ENCODE data around the gene CNOT1. TPM values are rescaled to one million over a fixed set of nuclear protein-coding genes. Genes with fewer than 3 reads are reported as not detected.
"Not testable (repeated sequence)": the region's sequence is repeated elsewhere in the genome, so short reads cannot be mapped to it uniquely, and the experiment has no call there.

Gene CNOT1
- polyA plus RNA-seq (2013, experiment 1 of 2), result 196 TPM
- 216 TPM for polyA plus RNA-seq (2013, experiment 2 of 2)

GRCh38 chr16:58629733-58630640 lies at the start of gene CNOT1:
Gene CNOT1 (minus strand): TSS chr16:58629826. CDS start chr16:58599337, 30,489 bp downstream.
- Histone ChIP-seq H3K27me3 (ENCODE audit: insufficient read depth, low read length) (no peaks in the 10 kb centered on the region), H3K27ac (ENCODE audit: low read depth, low read length) (peak within 1 kb of the TSS; percentile 95), H3K36me3 (ENCODE audit: insufficient read depth, low read length) (peaks cover 6% of the 10 kb centered on the region), H3K9me3 (ENCODE audit: insufficient read depth, low read depth, low read length) (no peaks in the 10 kb centered on the region), H3K4me1 (ENCODE audit: insufficient read depth, low read length) (peaks cover 5% of the 10 kb centered on the region), H3K9ac (ENCODE audit: low read depth, low read length) (peak within 1 kb of the TSS; percentile 99), H3K4me3 (ENCODE audit: low read length) (peak within 1 kb of the TSS; percentile 95)
- WGBS, result under 1% methylated on average over 61 of the region's 61 CpGs

GRCh38 chr16:58678716-58679115 lies 49.1 kb upstream of the CNOT1 start:
- Histone ChIP-seq H3K36me3 (ENCODE audit: insufficient read depth, low read length) (peaks cover 51% of the 10 kb centered on the region), H3K9ac (ENCODE audit: low read depth, low read length) (no peak overlapping the region), H3K4me3 (ENCODE audit: low read length) (no peak overlapping the region), H3K27ac (ENCODE audit: low read depth, low read length) (no peak overlapping the region), H3K27me3 (ENCODE audit: insufficient read depth, low read length) (no peaks in the 10 kb centered on the region), H3K4me1 (ENCODE audit: insufficient read depth, low read length) (no peaks in the 10 kb centered on the region), H3K9me3 (ENCODE audit: insufficient read depth, low read depth, low read length) (no peaks in the 10 kb centered on the region)
- WGBS, result 91% methylated on average over 3 of the region's 3 CpGs

- Histone ChIP-seq H3K36me3 (ENCODE audit: insufficient read depth, low read length) (peaks cover 51% of the 10 kb centered on the region), H3K9ac (ENCODE audit: low read depth, low read length) (no peak overlapping the region), H3K27ac (ENCODE audit: low read depth, low read length) (no peak overlapping the region), H3K27me3 (ENCODE audit: insufficient read depth, low read length) (no peaks in the 10 kb centered on the region), H3K4me3 (ENCODE audit: low read length) (no peak overlapping the region), H3K9me3 (ENCODE audit: insufficient read depth, low read depth, low read length) (no peaks in the 10 kb centered on the region), H3K4me1 (ENCODE audit: insufficient read depth, low read length) (no peaks in the 10 kb centered on the region)
- WGBS, result 99% methylated on average over 4 of the region's 4 CpGs
These were observed 48.6 kb upstream of the CNOT1 start for GRCh38 chr16:58678269-58678668.

- WGBS, result 95% methylated on average over 18 of the region's 18 CpGs
These were observed 41.4 kb upstream of the CNOT1 start for GRCh38 chr16:58670946-58671583.

GRCh38 chr16:58670177-58670576 lies 40.6 kb upstream of the CNOT1 start:
- Histone ChIP-seq H3K4me1 (ENCODE audit: insufficient read depth, low read length) (no peaks in the 10 kb centered on the region), H3K9me3 (ENCODE audit: insufficient read depth, low read depth, low read length) (no peaks in the 10 kb centered on the region), H3K36me3 (ENCODE audit: insufficient read depth, low read length) (peaks cover 32% of the 10 kb centered on the region), H3K27ac (ENCODE audit: low read depth, low read length) (no peak overlapping the region), H3K4me3 (ENCODE audit: low read length) (no peak overlapping the region), H3K27me3 (ENCODE audit: insufficient read depth, low read length) (no peaks in the 10 kb centered on the region), H3K9ac (ENCODE audit: low read depth, low read length) (no peak overlapping the region)

More at GRCh38 chr16:58670946-58671583, 41.4 kb upstream of the CNOT1 start:
- no peak overlapping the region for H3K9ac ChIP-seq (ENCODE audit: low read depth, low read length)
- no peak overlapping the region for H3K27ac ChIP-seq (ENCODE audit: low read depth, low read length)
- H3K4me3 ChIP-seq (ENCODE audit: low read length), result no peak overlapping the region
- peaks cover 41% of the 10 kb centered on the region for H3K36me3 ChIP-seq (ENCODE audit: insufficient read depth, low read length)
- no peaks in the 10 kb centered on the region for H3K4me1 ChIP-seq (ENCODE audit: insufficient read depth, low read length)
- no peaks in the 10 kb centered on the region for H3K27me3 ChIP-seq (ENCODE audit: insufficient read depth, low read length)
- no peaks in the 10 kb centered on the region for H3K9me3 ChIP-seq (ENCODE audit: insufficient read depth, low read depth, low read length)

- no peak overlapping the region for H3K9ac ChIP-seq (ENCODE audit: low read depth, low read length)
- H3K27ac ChIP-seq (ENCODE audit: low read depth, low read length), result no peak overlapping the region
- no peaks in the 10 kb centered on the region for H3K9me3 ChIP-seq (ENCODE audit: insufficient read depth, low read depth, low read length)
- H3K4me1 ChIP-seq (ENCODE audit: insufficient read depth, low read length), result no peaks in the 10 kb centered on the region
- WGBS, result 83% methylated on average over 8 of the region's 8 CpGs
- H3K4me3 ChIP-seq (ENCODE audit: low read length), result no peak overlapping the region
- peaks cover 15% of the 10 kb centered on the region for H3K36me3 ChIP-seq (ENCODE audit: insufficient read depth, low read length)
- no peaks in the 10 kb centered on the region; the same call in 1 of the 2 replicates for H3K27me3 ChIP-seq (ENCODE audit: insufficient read depth, low read length)
These were observed 35.6 kb upstream of the CNOT1 start for GRCh38 chr16:58665200-58665599.

GRCh38 chr16:58661199-58661830 lies 31.7 kb upstream of the CNOT1 start:
- Histone ChIP-seq H3K27ac (ENCODE audit: low read depth, low read length) (no peak overlapping the region), H3K4me3 (ENCODE audit: low read length) (no peak overlapping the region), H3K36me3 (ENCODE audit: insufficient read depth, low read length) (no peaks in the 10 kb centered on the region), H3K9me3 (ENCODE audit: insufficient read depth, low read depth, low read length) (no peaks in the 10 kb centered on the region), H3K9ac (ENCODE audit: low read depth, low read length) (no peak overlapping the region), H3K27me3 (ENCODE audit: insufficient read depth, low read length) (no peaks in the 10 kb centered on the region; the same call in 1 of the 2 replicates), H3K4me1 (ENCODE audit: insufficient read depth, low read length) (no peaks in the 10 kb centered on the region)
- WGBS, result 53% methylated on average over 12 of the region's 12 CpGs

GRCh38 chr16:58659911-58660310 lies 30.3 kb upstream of the CNOT1 start:
- WGBS, result 92% methylated on average over 10 of the region's 11 CpGs
- H3K9me3 ChIP-seq (ENCODE audit: insufficient read depth, low read depth, low read length); H3K27me3 ChIP-seq (ENCODE audit: insufficient read depth, low read length); H3K4me3 ChIP-seq (ENCODE audit: low read length); H3K27ac ChIP-seq (ENCODE audit: low read depth, low read length); H3K4me1 ChIP-seq (ENCODE audit: insufficient read depth, low read length); H3K9ac ChIP-seq (ENCODE audit: low read depth, low read length); H3K36me3 ChIP-seq (ENCODE audit: insufficient read depth, low read length): not testable (repeated sequence)

GRCh38 chr16:58658796-58659211 lies 29.2 kb upstream of the CNOT1 start:
- H3K9ac ChIP-seq (ENCODE audit: low read depth, low read length), result no peak overlapping the region
- H3K9me3 ChIP-seq (ENCODE audit: insufficient read depth, low read depth, low read length), result no peaks in the 10 kb centered on the region
- no peak overlapping the region for H3K4me3 ChIP-seq (ENCODE audit: low read length)
- H3K27me3 ChIP-seq (ENCODE audit: insufficient read depth, low read length), result no peaks in the 10 kb centered on the region; the same call in 1 of the 2 replicates
- no peaks in the 10 kb centered on the region for H3K36me3 ChIP-seq (ENCODE audit: insufficient read depth, low read length)
- 95% methylated on average over 3 of the region's 3 CpGs for WGBS
- H3K27ac ChIP-seq (ENCODE audit: low read depth, low read length), result no peak overlapping the region
- no peaks in the 10 kb centered on the region for H3K4me1 ChIP-seq (ENCODE audit: insufficient read depth, low read length)

GRCh38 chr16:58656899-58657298 lies 27.3 kb upstream of the CNOT1 start:
- Histone ChIP-seq H3K4me3 (ENCODE audit: low read length) (no peak overlapping the region), H3K9me3 (ENCODE audit: insufficient read depth, low read depth, low read length) (no peaks in the 10 kb centered on the region), H3K27me3 (ENCODE audit: insufficient read depth, low read length) (no peaks in the 10 kb centered on the region), H3K4me1 (ENCODE audit: insufficient read depth, low read length) (0 out of 2 replicates have a peak, but pooled peaks cover 2% of the 10 kb centered on the region), H3K36me3 (ENCODE audit: insufficient read depth, low read length) (no peaks in the 10 kb centered on the region), H3K9ac (ENCODE audit: low read depth, low read length) (no peak overlapping the region), H3K27ac (ENCODE audit: low read depth, low read length) (no peak overlapping the region)
- 85% methylated on average over 3 of the region's 4 CpGs for WGBS

- WGBS, result 93% methylated on average over 8 of the region's 8 CpGs
- no peak overlapping the region for H3K9ac ChIP-seq (ENCODE audit: low read depth, low read length)
These were observed 25.6 kb upstream of the CNOT1 start for GRCh38 chr16:58655215-58655596.

More at GRCh38 chr16:58655215-58655596, 25.6 kb upstream of the CNOT1 start:
- H3K4me3 ChIP-seq (ENCODE audit: low read length), result no peak overlapping the region
- no peak overlapping the region for H3K27ac ChIP-seq (ENCODE audit: low read depth, low read length)
- H3K9me3 ChIP-seq (ENCODE audit: insufficient read depth, low read depth, low read length), result no peaks in the 10 kb centered on the region
- no peaks in the 10 kb centered on the region for H3K27me3 ChIP-seq (ENCODE audit: insufficient read depth, low read length)
- no peaks in the 10 kb centered on the region for H3K36me3 ChIP-seq (ENCODE audit: insufficient read depth, low read length)
- 0 out of 2 replicates have a peak, but pooled peaks cover 2% of the 10 kb centered on the region for H3K4me1 ChIP-seq (ENCODE audit: insufficient read depth, low read length)
